ENCODE results near the gene PALLD.

Gene PALLD

DNA sequence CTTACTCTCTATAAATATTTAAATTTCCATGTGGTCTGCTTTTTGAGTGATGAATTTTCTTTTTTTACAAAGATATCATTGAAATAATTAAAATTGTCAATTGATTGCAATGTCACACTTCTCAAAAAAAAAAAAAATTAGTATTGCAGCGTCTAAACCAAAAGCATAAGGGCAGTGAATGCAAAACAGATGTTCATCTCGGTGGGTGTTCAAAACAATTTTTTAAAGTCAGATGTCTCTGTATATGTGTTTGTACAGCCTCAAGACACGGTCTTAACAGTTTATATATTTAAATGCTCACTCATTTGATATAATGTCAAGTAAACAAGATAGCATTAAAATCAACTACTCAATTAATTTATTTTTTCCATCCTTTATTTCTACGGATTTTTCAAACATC, 52.3 kb downstream of the PALLD start:
- Histone ChIP-seq H3K4me1 (ENCODE audit: control insufficient read depth, insufficient read depth, low read length) (peaks cover 11% of the 10 kb centered on the region; the same call in 1 of the 2 replicates), H3K27ac (ENCODE audit: extremely low read depth, low read depth, low read length) (no peak overlapping the region), H3K36me3 (ENCODE audit: control insufficient read depth in 2 of 2, insufficient read depth in 1 of 2, low read length in 2 of 2) (no peaks in the 10 kb centered on the region), H3K9me3 (ENCODE audit: control insufficient read depth, insufficient read depth, low read depth, low read length) (no peaks in the 10 kb centered on the region), H3K4me3 (ENCODE audit: low read depth, low read length) (no peak overlapping the region)
- TF ChIP-seq, protein P1, sequence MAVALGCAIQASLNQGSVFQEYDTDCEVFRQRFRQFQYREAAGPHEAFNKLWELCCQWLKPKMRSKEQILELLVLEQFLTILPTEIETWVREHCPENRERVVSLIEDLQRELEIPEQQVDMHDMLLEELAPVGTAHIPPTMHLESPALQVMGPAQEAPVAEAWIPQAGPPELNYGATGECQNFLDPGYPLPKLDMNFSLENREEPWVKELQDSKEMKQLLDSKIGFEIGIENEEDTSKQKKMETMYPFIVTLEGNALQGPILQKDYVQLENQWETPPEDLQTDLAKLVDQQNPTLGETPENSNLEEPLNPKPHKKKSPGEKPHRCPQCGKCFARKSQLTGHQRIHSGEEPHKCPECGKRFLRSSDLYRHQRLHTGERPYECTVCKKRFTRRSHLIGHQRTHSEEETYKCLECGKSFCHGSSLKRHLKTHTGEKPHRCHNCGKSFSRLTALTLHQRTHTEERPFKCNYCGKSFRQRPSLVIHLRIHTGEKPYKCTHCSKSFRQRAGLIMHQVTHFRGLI (tag by site-specific recombination; IDR thresholded peaks at IDR 0.05), result no peak
- TF ChIP-seq ZNF37A (tag by site-specific recombination; IDR thresholded peaks at IDR 0.05) (no peak), ZBTB1 (tag by site-specific recombination; IDR thresholded peaks at IDR 0.05) (no peak), FEZF1 (tag by site-specific recombination; IDR thresholded peaks at IDR 0.05) (no peak), ZNF670 (tag by site-specific recombination; IDR thresholded peaks at IDR 0.05; ENCODE audit: low read depth) (no peak), ZNF174 (tag by site-specific recombination; IDR thresholded peaks at IDR 0.05) (no peak), BCL11A (tag by site-specific recombination; IDR thresholded peaks at IDR 0.05; ENCODE audit: low read depth) (no peak), ZBTB48 (tag by site-specific recombination; IDR thresholded peaks at IDR 0.05) (no peak), ZNF292 (tag by site-specific recombination; IDR thresholded peaks at IDR 0.05; ENCODE audit: borderline replicate concordance, low read depth) (no peak), ZIC2 (tag by site-specific recombination; IDR thresholded peaks at IDR 0.05) (no peak), ZNF521 (tag by site-specific recombination; IDR thresholded peaks at IDR 0.05) (no peak), ZEB2 (tag by site-specific recombination; IDR thresholded peaks at IDR 0.05) (no peak), ZNF501 (tag by site-specific recombination; IDR thresholded peaks at IDR 0.05) (no peak)
- TF ChIP-seq, protein P2, sequence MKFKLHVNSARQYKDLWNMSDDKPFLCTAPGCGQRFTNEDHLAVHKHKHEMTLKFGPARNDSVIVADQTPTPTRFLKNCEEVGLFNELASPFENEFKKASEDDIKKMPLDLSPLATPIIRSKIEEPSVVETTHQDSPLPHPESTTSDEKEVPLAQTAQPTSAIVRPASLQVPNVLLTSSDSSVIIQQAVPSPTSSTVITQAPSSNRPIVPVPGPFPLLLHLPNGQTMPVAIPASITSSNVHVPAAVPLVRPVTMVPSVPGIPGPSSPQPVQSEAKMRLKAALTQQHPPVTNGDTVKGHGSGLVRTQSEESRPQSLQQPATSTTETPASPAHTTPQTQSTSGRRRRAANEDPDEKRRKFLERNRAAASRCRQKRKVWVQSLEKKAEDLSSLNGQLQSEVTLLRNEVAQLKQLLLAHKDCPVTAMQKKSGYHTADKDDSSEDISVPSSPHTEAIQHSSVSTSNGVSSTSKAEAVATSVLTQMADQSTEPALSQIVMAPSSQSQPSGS (tag by site-specific recombination; IDR thresholded peaks at IDR 0.05; ENCODE audit: low read depth), result no peak
- TF ChIP-seq, protein P3, sequence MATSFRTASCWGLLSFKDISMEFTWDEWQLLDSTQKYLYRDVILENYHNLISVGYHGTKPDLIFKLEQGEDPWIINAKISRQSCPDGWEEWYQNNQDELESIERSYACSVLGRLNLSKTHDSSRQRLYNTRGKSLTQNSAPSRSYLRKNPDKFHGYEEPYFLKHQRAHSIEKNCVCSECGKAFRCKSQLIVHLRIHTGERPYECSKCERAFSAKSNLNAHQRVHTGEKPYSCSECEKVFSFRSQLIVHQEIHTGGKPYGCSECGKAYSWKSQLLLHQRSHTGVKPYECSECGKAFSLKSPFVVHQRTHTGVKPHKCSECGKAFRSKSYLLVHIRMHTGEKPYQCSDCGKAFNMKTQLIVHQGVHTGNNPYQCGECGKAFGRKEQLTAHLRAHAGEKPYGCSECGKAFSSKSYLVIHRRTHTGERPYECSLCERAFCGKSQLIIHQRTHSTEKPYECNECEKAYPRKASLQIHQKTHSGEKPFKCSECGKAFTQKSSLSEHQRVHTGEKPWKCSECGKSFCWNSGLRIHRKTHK (tag by site-specific recombination; IDR thresholded peaks at IDR 0.05), result no peak
- TF ChIP-seq, protein P4, sequence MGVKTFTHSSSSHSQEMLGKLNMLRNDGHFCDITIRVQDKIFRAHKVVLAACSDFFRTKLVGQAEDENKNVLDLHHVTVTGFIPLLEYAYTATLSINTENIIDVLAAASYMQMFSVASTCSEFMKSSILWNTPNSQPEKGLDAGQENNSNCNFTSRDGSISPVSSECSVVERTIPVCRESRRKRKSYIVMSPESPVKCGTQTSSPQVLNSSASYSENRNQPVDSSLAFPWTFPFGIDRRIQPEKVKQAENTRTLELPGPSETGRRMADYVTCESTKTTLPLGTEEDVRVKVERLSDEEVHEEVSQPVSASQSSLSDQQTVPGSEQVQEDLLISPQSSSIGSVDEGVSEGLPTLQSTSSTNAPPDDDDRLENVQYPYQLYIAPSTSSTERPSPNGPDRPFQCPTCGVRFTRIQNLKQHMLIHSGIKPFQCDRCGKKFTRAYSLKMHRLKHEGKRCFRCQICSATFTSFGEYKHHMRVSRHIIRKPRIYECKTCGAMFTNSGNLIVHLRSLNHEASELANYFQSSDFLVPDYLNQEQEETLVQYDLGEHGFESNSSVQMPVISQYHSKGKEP (tag by site-specific recombination; IDR thresholded peaks at IDR 0.05), result no peak
- ChIA-PET POLR2A (no interaction called here), CTCF (no interaction called here)

DNA sequence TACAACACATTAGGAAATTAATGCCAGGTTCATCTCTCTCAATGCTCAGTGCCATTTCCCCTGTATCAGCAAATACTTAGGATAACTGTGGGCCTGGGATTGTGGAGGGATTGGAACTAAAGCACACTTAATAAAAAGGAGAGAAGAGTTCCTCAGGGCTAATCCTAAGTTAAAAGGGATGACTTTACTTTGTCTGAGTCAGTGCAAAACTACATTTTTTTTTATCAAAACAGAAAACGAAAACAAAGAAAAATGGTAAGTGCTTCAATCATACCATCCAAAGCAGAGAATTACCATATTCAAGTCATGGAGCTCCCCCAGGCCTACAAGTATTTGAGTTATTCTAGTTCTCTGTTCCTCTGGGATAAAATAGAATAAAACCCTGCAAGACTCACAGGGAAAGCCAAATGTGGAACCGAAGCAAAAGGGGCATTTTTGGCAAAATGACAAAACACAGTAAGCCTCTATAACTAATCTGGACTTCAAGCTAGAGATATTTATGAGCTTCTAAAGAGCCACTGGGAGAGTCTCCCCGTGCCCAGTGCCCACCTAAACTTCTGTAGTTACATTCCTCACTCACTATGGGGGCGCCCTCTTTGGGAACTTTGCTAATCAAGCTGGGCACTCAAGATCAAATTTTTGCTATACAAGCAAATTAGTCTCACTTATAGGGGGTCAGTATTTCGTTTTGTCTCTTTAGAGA, 53.4 kb downstream of the PALLD start:
- ChIA-PET POLR2A (no interaction called here), CTCF (interaction anchor here (0.6 to 0.7 kb wide), 2 partner anchors 38 to 366 kb away, joined by 3 read pairs; no protein-coding TSS in a partner anchor)
- Histone ChIP-seq H3K27ac (ENCODE audit: extremely low read depth, low read depth, low read length) (no peak overlapping the region), H3K9me3 (ENCODE audit: control insufficient read depth, insufficient read depth, low read depth, low read length) (no peaks in the 10 kb centered on the region), H3K36me3 (ENCODE audit: control insufficient read depth in 2 of 2, insufficient read depth in 1 of 2, low read length in 2 of 2) (no peaks in the 10 kb centered on the region), H3K4me3 (ENCODE audit: low read depth, low read length) (no peak overlapping the region), H3K4me1 (ENCODE audit: control insufficient read depth, insufficient read depth, low read length) (peaks cover 8% of the 10 kb centered on the region; the same call in 1 of the 2 replicates)
- TF ChIP-seq ZNF2 (tag by site-specific recombination; IDR thresholded peaks at IDR 0.05) (no peak), ZNF830 (tag by site-specific recombination; IDR thresholded peaks at IDR 0.05; ENCODE audit: low read depth) (no peak), OSR2 (tag by site-specific recombination; IDR thresholded peaks at IDR 0.05) (no peak), ZNF776 (tag by site-specific recombination; IDR thresholded peaks at IDR 0.05; ENCODE audit: borderline replicate concordance) (no peak), ZNF426 (tag by site-specific recombination; IDR thresholded peaks at IDR 0.05) (no peak)
- TF ChIP-seq, protein P5, sequence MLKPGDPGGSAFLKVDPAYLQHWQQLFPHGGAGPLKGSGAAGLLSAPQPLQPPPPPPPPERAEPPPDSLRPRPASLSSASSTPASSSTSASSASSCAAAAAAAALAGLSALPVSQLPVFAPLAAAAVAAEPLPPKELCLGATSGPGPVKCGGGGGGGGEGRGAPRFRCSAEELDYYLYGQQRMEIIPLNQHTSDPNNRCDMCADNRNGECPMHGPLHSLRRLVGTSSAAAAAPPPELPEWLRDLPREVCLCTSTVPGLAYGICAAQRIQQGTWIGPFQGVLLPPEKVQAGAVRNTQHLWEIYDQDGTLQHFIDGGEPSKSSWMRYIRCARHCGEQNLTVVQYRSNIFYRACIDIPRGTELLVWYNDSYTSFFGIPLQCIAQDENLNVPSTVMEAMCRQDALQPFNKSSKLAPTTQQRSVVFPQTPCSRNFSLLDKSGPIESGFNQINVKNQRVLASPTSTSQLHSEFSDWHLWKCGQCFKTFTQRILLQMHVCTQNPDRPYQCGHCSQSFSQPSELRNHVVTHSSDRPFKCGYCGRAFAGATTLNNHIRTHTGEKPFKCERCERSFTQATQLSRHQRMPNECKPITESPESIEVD (tag by site-specific recombination; IDR thresholded peaks at IDR 0.05), result peak; percentile 29
- TF ChIP-seq, protein P6, sequence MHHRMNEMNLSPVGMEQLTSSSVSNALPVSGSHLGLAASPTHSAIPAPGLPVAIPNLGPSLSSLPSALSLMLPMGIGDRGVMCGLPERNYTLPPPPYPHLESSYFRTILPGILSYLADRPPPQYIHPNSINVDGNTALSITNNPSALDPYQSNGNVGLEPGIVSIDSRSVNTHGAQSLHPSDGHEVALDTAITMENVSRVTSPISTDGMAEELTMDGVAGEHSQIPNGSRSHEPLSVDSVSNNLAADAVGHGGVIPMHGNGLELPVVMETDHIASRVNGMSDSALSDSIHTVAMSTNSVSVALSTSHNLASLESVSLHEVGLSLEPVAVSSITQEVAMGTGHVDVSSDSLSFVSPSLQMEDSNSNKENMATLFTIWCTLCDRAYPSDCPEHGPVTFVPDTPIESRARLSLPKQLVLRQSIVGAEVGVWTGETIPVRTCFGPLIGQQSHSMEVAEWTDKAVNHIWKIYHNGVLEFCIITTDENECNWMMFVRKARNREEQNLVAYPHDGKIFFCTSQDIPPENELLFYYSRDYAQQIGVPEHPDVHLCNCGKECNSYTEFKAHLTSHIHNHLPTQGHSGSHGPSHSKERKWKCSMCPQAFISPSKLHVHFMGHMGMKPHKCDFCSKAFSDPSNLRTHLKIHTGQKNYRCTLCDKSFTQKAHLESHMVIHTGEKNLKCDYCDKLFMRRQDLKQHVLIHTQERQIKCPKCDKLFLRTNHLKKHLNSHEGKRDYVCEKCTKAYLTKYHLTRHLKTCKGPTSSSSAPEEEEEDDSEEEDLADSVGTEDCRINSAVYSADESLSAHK (tag by site-specific recombination; IDR thresholded peaks at IDR 0.05), result no peak

All from HEK293 (cell line).